ENCODE results near the gene GIPC3.

GIPC3 gene

DNA sequence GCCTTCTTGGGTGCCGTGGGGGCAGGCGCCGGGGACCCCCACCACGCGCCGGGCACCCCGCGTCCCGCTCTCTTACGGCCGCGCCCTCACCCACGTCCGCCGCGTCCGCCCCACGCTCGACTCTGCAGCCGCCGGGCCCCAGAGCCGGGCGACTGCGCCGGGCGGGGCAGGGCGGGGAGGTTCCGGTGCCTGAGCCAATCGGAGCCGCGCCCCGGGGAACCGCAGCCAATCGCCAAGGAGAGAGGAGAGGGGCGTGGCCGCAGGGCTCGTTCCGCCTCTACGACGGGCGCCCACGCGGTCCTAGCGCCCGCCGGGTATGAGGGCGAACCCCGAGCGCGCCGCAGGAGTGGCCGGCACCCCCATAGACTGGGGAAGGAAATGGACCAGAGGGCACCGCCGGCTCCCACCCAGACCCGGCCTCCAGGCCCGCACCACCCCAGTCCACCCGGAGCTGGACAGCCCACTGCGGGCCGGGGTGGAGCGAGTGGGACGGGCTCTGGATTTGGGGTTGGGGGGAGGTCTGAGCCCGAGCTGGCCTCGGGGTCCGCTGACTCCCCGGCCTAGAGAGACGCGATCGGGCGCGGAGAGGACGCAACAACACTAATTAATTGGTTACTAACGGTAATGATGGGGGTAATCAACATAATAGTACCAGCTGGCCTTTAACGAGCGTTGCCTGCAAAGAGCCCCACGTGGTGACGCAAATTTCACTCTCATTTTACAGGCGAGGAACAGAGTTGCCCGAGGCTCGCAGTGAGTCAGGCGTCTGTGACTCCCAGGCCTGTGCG lies 27.6 kb upstream of the GIPC3 start, which contains the start of gene MFSD12 (continued):
- TF ChIP-seq ZBTB1 (tag by site-specific recombination; IDR thresholded peaks at IDR 0.05) (0 out of 2 replicates have a peak, but pooled peaks have one; percentile 27), GLIS2 (tag by site-specific recombination; IDR thresholded peaks at IDR 0.05) (peak; percentile 80), SP2 (tag by site-specific recombination; IDR thresholded peaks at IDR 0.05) (peak; percentile 95), ZNF585B (tag by site-specific recombination; IDR thresholded peaks at IDR 0.05) (no peak), ZSCAN16 (tag by site-specific recombination; IDR thresholded peaks at IDR 0.05) (0 out of 2 replicates have a peak, but pooled peaks have one; percentile 4), ZNF530 (tag by site-specific recombination; IDR thresholded peaks at IDR 0.05; ENCODE audit: low read depth) (no peak), OVOL3 (tag by site-specific recombination; IDR thresholded peaks at IDR 0.05) (no peak), ZNF398 (tag by site-specific recombination; IDR thresholded peaks at IDR 0.05) (no peak), YY1 (tag by site-specific recombination; IDR thresholded peaks at IDR 0.05) (no peak), KLF16 (tag by site-specific recombination; IDR thresholded peaks at IDR 0.05) (peak; percentile 96), ZNF366 (tag by site-specific recombination; conservative IDR thresholded peaks at IDR 0.05) (no peak), ZNF155 (tag by site-specific recombination; IDR thresholded peaks at IDR 0.05) (no peak), GLI4 (tag by site-specific recombination; IDR thresholded peaks at IDR 0.05) (no peak), ZNF354C (tag by site-specific recombination; IDR thresholded peaks at IDR 0.05; ENCODE audit: borderline replicate concordance, low read depth) (no peak), ZNF341 (tag by site-specific recombination; IDR thresholded peaks at IDR 0.05; ENCODE audit: low read depth) (no peak), ZBTB21 (tag by site-specific recombination; IDR thresholded peaks at IDR 0.05) (no peak; the same call in 1 of the 2 replicates), ZNF76 (tag by site-specific recombination; IDR thresholded peaks at IDR 0.05; ENCODE audit: borderline replicate concordance, low read depth) (0 out of 2 replicates have a peak, but pooled peaks have one; percentile 27), ZNF140 (tag by site-specific recombination; IDR thresholded peaks at IDR 0.05) (no peak), ZNF10 (tag by site-specific recombination; IDR thresholded peaks at IDR 0.05) (no peak)
- TF ChIP-seq, protein P1, sequence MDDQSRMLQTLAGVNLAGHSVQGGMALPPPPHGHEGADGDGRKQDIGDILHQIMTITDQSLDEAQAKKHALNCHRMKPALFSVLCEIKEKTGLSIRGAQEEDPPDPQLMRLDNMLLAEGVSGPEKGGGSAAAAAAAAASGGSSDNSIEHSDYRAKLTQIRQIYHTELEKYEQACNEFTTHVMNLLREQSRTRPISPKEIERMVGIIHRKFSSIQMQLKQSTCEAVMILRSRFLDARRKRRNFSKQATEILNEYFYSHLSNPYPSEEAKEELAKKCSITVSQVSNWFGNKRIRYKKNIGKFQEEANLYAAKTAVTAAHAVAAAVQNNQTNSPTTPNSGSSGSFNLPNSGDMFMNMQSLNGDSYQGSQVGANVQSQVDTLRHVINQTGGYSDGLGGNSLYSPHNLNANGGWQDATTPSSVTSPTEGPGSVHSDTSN (CRISPR knock-in tag; IDR thresholded peaks at IDR 0.05): 0 out of 2 replicates have a peak, but pooled peaks have one; percentile 9
- TF ChIP-seq, protein P2, sequence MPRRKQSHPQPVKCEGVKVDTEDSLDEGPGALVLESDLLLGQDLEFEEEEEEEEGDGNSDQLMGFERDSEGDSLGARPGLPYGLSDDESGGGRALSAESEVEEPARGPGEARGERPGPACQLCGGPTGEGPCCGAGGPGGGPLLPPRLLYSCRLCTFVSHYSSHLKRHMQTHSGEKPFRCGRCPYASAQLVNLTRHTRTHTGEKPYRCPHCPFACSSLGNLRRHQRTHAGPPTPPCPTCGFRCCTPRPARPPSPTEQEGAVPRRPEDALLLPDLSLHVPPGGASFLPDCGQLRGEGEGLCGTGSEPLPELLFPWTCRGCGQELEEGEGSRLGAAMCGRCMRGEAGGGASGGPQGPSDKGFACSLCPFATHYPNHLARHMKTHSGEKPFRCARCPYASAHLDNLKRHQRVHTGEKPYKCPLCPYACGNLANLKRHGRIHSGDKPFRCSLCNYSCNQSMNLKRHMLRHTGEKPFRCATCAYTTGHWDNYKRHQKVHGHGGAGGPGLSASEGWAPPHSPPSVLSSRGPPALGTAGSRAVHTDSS (tag by site-specific recombination; IDR thresholded peaks at IDR 0.05): no peak

DNA sequence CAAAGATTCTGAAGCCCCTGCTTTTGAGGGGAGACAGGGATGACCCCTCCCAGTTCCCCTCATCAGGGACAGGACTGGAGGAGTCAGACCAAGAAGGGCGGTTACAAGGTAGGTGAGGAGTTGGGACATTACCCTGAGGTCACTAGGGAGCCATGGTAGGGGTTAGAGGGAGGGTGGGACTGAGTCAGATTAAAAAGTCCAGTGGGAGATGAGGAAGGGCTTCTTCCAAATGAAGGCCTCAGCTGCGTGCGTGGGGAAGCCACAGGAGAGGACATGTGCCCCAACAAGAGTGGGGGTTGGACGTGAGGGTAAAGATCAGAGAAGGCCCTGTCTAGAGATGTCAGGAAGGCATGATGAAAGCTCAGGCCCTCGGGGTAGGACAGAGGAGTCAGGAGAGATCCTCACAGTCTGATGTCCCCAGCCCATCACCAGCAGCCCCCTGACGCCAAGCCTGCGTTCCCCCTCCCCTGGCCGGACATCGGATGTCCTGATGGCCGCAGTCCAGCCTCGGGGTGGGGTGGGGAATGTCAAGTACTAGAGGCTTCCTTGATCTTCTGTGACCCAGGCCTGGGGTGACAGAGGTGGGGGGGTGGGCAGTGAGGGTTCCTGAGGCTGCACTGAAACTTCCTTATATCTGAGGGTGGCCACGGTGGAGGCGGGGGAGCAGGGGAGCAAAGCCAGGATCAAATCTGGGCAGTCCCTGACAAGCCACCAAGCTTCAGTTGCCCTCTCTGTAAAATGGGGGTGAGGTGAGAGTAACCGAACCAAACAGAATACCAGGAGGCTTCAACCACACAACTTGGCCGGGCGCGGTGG lies 21.4 kb upstream of the GIPC3 start:
- Histone ChIP-seq H3K27ac (ENCODE audit: extremely low read depth, low read depth, low read length) (no peak overlapping the region), H3K4me1 (ENCODE audit: control insufficient read depth, insufficient read depth, low read length) (no peaks in the 10 kb centered on the region), H3K36me3 (ENCODE audit: control insufficient read depth in 2 of 2, insufficient read depth in 1 of 2, low read length in 2 of 2) (no peaks in the 10 kb centered on the region), H3K4me3 (ENCODE audit: low read depth, low read length) (no peak overlapping the region), H3K9me3 (ENCODE audit: control insufficient read depth, insufficient read depth, low read depth, low read length) (no peaks in the 10 kb centered on the region)
- POLR2A ChIA-PET: interaction anchor here (1.1 kb wide), 1 partner anchor 19 kb away, joined by 3 read pairs; no protein-coding TSS in a partner anchor
- TF ChIP-seq PATZ1 (tag by site-specific recombination; IDR thresholded peaks at IDR 0.05) (no peak), ZNF16 (tag by site-specific recombination; IDR thresholded peaks at IDR 0.05; ENCODE audit: low read depth) (peak; percentile 88), ZNF843 (tag by site-specific recombination; IDR thresholded peaks at IDR 0.05) (no peak)
- CTCF ChIA-PET: interaction anchor here (0.6 kb wide), 1 partner anchor 31 kb away, joined by 3 read pairs; no protein-coding TSS in a partner anchor
